HG02981 (cell line): ENCODE measurements around the gene TMEM108.
A peak's percentile ranks its signal among the peaks of the same experiment; 100 is the strongest.

Experiments used
- ATAC-seq: cut with Tn5 transposase; IDR thresholded peaks from one replicate; pipeline ENCODE4 v1.9.1; 2021; ENCODE audit warnings: mild to moderate bottlenecking, moderate library complexity; ENCODE audit not compliant: unreplicated experiment

TMEM108 gene

DNA sequence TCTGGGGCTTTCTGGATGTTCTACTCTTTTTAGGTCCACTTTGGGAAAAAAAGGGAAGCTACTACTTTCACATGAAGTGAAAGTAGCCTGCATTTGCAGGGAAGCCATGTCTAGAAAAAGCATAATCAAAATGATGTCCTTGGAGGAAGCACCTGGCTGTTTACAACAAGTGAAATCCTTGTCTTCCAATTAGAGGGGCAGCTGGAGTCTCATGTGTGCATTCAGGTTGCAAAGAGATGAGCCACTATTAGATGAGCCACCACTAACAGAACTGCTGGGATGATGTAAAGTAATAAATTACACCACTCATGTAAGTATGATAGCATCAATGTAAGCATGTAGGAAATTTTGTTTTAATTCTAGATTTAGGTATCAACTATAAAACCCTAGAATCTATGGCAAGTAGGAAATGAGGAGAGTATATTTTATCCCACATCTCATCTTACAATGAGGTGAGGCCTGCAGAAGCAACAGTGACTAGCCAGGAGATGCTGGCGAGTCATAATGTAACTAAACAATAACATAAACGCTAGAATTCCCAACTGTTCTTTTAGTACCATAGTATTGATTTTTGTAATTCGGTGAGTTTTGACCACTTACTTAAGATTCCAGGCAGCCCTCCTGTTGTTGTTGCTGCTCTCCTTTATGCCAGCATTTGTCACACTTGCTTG lies 75.9 kb downstream of the TMEM108 start:
- no peak for ATAC-seq

DNA sequence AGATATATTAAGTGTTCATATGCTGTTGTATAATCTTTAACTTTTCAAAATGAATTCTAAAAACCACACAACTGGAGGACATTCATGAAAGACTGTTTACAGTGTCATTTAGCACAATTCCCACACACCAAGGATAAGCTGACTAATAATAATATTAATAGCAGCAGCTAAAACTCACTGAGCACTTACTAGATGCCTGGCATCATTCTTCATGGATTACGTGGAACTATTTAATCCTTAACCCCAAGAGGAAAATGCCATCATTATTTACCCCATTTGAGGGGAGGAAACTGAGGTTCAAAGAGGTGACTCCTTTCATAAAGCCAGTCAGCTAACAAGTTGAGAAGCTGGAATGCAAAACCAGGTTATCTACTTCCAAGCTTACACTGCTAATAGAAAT lies 77.0 kb downstream of the TMEM108 start:
- no peak for ATAC-seq

DNA sequence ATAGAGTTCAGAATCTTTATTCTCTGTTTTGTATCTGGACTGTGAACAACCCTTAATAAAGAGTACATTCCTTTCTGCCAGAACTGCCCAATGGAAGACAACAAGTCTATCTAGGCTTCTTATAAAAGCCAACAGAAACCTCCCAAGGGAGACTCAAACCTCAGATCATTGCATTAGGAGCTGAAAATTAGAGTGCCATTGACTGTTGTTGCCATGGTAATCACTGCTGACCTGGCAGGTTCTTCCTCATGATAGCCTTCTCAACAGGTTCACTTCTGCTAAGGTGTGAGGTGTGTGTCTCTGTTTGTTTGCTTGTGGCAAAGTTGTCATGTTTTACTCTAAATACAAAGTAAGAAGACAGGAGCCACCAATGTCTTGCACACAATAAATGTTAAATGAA lies 79.2 kb downstream of the TMEM108 start:
- no peak for ATAC-seq

DNA sequence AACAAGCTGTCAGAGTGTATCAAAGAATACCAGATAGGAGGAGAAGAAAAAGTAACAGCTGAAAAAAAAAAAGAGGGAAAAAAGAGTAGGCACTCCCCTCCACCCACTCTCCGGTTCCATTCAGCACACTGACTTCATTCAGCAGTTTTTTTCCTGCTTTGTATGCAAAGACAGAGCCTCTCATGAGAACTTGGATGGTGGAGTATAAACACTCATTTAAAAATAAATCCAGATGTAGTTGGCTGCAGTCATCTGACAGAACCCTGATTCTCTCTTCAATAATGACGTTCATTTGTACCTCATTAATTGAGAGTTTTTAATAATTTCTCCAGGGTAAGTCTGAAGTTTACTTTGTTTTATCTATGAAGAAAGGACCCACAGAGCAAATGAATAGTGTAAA lies 81.0 kb downstream of the TMEM108 start:
- ATAC-seq = no peak

DNA sequence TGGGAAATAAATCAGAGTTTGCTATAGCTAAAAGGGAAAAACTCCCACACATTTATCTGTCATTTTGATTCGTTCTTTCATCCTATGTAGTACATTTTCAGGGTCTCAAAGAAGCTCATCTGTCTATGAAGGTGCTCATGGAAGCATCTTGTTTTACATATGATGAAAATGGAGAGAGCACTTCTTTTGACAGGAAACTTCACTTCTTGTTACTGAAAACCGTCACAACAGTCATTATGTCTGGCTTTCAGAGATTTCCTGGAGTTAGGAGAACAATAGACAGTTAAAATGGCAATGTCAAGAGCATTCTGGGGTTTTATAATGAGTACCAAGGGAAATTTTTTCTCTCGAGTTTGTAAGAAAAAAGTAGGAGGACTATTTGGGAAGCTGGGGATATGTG lies 83.3 kb downstream of the TMEM108 start:
- ATAC-seq = no peak

DNA sequence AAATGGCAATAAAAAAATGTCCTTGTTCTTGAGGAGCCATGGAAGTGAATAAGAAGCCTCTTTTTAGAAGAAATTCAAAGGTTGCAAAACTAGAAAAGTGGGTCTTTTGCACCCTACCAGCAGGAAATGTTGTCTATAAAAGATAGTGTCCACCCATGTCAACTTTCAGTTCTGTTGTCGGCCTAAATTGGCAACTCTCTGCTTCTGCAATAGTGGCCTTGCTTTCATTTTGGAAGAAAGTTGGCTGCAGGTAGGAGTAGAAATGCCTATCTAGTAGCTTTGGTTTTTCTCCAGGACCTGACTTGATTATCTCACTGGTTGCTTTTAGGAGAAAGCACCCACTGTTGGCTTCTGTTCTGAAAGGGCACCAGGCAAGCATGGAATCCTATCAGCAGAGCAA lies 85.4 kb downstream of the TMEM108 start:
- no peak for ATAC-seq

DNA sequence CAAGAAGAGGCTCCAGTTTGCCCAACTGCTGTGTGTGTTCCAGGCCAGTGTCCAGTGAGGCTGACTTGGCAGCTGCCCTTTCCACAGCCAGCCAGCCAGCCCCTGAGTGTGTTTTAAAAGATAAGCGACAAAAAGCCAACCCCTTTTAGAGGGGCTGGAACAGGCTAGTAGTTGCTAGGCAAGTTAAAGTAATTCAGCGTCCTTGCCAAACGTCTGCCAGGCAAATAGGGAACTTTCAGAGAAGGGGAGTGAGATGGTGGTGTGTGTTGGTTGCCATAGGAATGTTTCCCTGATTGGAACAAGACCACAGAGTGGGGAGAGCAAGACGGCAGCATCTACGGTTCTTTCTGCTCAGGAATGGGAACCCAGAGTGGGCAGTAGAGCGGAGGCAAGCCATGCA lies 86.3 kb downstream of the TMEM108 start:
- no peak for ATAC-seq

DNA sequence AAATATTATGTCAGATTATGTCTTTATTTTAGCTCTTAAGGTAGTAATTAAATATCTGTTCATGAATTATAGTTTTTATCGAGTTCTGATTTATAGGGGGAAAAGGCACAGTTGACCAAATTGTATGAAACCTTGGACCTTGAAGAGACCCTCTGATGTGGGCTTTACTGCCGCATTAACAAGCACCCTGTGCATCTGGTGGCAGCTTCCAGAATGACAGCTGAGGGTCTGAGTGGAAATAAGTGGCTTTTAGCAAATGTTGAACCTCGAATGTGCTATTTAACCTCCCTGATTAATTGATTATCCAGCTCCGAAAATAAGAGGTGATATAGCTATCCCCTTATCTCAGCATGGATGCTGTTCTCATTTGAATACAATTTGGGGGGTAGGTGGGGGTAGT lies 87.0 kb downstream of the TMEM108 start:
- ATAC-seq = no peak

DNA sequence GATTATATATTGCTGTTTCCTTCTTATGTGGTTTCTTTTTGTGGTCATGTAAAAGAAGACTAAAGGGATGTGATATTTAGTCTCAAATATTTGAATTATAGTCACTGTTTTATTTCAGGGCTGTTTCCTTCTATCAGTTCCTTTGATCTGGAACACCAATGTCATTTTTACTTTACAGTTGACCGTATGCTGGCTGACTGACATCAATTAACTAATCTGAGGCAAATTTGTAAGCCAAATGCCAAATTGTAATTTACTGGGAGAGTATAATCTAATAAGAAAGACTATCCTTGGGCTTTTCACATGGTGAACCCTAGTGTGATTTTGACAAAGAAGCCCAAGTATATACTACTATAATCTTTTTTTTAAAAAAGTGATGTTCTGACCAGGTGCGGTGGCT lies 87.6 kb downstream of the TMEM108 start:
- no peak for ATAC-seq

DNA sequence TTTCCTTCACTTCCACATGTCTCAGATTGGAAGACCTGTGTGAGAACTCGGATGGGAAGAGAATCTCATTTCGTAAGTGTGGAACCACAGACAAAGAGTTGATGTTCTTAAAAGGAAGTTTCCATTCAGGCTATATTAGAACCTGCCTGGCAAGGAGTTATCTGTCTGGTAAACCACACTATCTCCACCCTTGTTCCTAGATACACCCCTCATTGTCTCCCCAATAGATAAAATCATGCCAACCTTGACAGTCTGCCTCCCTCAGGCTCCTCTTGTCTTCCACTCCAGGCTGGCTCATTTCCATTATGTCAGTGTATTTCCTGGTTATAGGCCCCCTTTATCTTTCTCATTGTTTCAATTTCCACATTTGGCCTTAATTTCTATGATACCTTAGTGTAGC lies 89.2 kb downstream of the TMEM108 start:
- ATAC-seq = no peak

DNA sequence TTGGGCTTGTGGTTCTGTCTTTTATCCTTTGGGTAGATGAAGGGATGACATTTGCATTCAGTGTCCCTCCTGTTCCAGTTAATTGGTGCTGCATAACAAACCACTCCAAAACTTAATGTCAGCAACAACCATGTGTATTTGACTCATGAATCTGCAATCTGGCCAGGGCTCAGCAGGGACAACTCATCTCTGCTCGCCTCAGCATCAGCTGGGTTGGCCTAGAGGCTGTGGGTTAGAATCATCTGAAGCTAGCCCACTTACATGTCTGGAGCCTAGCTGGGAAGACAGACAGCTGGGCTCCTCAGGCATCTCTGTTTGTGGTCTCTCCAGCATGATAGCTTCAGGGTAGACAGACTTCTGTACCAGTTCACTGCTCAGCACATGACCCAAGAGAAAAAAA lies 92.0 kb downstream of the TMEM108 start:
- no peak for ATAC-seq

DNA sequence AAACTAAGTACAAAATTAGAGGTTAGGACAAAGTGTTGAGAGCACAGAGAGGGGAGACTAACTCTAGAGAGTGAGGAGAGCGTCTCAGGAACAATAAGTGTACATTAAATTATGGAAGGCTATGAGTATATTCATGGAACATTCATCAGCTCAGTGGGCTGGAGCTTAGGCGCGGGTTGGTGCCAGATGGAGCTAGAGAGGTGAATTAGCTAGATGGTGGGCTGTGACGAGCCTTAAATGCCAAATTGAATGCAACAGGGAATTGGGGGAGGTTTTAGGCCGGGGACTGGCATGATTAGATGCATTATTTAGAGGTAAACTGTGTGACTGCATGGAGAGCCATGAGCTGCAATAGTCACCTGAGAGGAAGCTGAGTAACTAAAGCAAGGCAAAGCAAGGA lies 97.1 kb downstream of the TMEM108 start:
- no peak for ATAC-seq

DNA sequence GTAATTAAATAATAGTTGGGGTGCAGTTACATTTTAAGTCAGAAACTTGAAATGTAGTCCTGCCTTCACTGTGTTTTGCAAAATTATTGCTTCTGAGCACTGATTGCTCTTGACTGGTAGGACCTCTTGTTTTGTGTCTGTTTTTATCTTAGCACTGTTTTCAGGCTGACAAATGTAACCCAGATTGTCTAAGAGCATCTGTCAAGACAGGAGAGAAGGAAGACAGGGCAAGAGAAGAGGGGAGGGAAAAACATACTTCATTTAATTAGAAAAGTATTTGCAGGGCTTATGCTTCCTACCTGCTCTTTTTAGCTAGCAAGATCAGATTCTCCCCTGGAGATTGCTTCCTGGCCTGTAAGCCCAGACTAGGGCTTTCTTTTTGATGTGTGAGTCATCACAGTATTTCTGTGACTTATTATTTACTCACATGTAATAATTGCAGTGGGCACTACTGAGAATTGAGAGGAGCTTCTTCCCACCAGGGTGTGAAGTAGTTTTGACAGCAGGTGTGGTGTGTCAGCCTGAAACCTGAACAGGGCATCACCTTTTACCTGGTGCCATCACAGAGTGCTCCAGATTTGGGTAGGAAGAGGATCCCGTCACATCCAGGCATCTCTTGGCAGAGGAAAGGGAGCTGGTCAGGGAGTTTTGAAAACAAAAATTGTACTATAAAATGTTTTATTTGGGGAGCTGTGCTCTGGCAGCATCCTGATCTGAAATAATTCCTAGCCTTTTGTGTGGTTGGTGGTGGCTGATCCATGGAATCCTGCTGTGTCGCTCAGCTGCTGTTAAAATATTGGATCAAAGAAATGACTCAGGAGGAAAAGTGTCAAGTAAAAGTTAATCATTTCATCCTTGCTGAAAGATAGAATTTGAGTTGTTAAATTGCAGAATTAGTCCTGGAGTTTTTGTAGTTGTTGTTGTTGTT lies 98.2 kb downstream of the TMEM108 start:
- peak; percentile 75 for ATAC-seq

DNA sequence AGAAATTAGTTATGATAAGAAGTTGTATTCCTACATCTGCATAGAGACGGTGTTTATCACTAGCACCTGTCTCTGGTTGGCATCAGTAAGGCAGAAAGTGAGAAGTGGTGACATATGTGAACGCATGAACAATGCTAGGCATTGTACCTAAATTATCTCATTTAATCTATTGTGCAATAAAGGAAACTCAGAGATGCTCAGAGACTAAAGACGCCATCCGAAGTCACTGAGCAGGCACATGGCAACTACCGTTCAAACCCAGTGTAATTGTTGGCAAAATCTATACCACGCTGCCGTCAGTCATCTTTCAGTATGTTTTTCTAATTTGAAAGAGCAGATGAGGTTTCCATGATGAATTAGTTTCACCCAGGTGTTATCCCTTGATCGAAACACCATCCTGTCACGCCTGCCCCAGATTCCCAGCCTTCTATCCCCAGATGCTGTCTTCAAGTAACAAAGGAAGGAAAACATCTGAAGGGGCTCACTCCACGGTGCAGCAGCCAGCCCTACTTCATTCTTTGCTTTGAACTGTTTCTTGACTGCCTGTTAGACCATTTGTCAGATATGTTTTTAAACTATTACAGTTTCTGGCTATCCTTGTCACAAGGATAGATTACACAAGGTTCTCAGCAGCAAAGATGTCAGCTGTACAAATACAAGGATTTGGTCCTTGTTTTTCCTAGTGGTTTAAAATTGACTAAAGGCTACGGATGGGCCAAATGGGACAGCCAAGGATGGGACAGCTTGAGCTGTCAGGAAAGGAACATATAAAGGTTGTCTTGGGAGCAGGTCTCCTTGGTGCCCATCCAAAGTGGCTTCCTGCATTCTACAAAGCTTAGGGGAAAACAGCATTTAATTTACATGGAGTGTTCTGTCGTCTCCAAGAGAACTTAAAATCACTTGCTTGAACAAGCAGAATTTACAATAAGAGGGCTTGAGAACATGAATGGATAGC lies 99.1 kb downstream of the TMEM108 start:
- no peak for ATAC-seq

DNA sequence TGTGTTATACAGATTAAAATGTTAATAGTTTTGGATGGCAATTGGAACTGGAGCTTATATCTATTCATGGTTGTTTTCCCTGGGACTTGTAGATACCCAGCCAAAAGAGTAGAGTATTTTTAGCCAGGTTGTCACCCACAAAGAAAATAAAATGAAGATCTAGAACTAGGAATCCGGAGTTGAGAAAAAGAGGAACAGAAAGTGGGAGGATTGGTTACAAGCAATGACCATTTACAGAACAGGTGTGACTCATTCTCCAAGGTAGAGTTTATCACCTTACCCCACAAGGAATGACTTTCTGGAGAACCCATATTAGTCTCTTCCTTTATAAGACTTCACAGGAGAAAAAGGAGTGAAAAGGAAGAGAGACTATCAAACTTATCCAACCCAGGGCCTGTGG lies 99.8 kb downstream of the TMEM108 start:
- ATAC-seq = peak; percentile 79

DNA sequence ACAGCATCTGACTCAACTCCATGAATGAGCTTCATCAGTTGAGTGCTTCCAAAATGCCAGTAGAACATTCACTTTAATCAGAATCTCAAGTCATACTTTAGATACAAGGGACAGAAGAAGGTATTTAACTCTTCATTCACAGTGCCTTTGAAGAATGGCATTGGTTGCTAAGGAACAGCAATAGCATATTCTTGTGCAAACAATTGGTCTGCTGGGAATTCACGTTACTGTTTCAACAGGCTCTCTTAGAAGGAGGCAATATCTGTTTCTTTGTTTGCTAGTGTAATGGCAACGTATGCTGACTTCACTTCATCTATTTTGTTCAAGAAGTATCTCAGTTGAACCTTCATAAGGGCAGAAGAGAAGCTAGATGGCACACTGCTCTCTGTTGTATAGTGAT lies 113.9 kb downstream of the TMEM108 start:
- ATAC-seq = no peak

DNA sequence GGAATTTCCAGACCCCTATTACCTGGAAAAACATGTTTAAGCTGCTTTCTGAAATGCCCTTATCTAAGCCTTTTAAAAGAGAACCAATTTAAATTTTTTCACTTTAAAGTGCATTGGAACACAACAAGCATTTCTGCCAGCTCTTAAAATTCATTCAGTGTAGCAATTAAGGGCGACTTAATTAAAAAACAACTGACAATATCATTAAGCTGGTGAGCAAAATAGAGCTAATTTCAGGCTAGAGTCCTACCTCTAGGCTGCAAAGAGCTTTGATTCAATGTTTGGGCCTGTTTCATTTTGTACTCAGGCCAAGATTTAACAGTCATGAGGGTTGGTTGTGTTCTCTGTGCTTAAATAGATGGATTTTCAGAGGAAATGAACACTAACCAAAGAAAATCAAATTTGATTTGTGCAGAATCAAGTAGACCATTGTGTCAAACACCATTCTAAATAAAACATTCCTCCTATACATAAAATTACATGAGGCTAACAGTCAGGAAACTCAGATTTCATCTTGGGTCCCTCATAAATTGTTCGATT lies 114.6 kb downstream of the TMEM108 start:
- no peak for ATAC-seq

DNA sequence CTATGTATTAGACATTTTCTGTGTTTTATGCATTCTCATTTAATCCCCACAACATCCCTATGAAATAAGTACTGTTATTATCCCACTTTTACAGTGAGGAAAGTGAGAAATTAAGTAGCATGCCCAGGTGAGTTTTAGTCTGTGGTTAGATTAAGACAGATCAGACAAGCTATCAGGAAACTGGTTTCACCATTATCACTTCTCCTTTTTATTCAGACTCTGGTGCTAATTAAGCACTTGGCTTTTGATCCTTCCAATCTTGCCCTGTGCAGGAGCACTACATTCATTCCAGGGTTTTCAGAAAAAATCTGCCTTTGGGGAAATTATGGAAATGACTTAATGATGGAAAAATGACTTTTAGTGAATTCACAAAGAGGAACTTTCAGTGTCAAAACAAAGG lies 115.2 kb downstream of the TMEM108 start:
- no peak for ATAC-seq

DNA sequence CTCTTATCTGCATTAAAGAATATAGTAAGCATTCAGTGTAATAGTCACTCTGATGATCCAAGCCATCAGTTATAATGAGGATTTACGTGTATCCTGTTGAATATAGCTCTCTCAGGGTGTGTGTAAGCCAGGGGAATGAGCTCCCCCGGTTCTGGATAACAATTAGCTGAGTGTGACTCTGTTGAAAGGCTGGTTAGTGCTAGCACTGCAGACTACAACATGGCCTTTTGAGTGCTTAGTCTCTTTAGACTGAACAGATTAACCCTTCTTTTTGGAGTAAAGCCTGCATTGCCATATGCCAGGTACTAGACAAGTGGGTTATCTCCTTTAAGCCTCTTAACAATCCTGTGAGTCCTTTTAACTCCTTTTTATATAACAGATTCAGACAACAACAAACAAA lies 119.5 kb downstream of the TMEM108 start:
- ATAC-seq = no peak

DNA sequence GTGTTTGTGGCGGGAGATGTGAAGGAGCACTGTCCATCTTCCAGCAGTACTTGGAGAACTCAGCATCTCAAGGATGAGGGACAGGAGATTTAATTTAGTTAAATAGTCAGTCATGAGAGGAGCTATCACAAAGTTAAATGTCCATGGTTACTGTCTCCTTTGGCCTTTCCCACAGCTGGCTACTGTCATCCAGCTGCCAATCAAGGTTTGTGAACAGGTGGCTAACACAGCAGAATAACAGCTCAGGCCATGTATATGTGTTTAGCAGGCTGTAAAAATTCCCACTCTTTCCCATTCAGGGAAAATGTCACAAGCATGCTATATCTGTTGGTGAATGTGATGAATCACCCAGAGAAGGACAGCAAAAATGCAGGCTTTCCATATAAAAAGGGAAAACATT lies 120.5 kb downstream of the TMEM108 start:
- ATAC-seq = no peak
